HEK293 (cell line): ENCODE data around the gene RAD9B.
A peak's percentile ranks its signal among the peaks of the same experiment; 100 is the strongest.

ENCODE experiments used
- CTCF ChIA-PET: fragments of 350-600 bp; formaldehyde crosslinking; extraction: SDS; loops from one replicate; lab custom pipeline; 2021; ENCODE audit warnings: antibody characterized with exemption; lab: Yijun Ruan, JAX
- POLR2A ChIA-PET: fragments of 300-600 bp; formaldehyde crosslinking; extraction: SDS; loops from one replicate; lab custom pipeline; 2020; ENCODE audit warnings: antibody characterized with exemption, inconsistent platforms; lab: Yijun Ruan, JAX
- H3K27ac ChIP-seq: fragments of 200-500 bp; sonication (Bioruptor generic); 2 replicates; pipeline ENCODE4 v1.5.1; 2014; ENCODE audit warnings: low read depth, low read length, control low read depth, inconsistent platforms; ENCODE audit errors: extremely low read depth
- H3K36me3 ChIP-seq, 2 experiments: fragments of 200-500 bp in 1 of 2; sonication (Bioruptor generic) in 1 of 2; 1 replicate in 1 of 2; 2 replicates in 1 of 2; pipeline ENCODE4 v1.5.1; 2014 to 2017; ENCODE audit warnings: inconsistent platforms in 2 of 2, low read length in 2 of 2; ENCODE audit not compliant: control insufficient read depth in 2 of 2, insufficient read depth in 1 of 2
- H3K4me1 ChIP-seq: fragments of 200-500 bp; sonication (Bioruptor generic); 2 replicates; pipeline ENCODE4 v1.5.1; 2014; ENCODE audit warnings: mild to moderate bottlenecking, low read length, inconsistent platforms; ENCODE audit not compliant: control insufficient read depth, insufficient read depth
- H3K4me3 ChIP-seq: 2 replicates; pipeline ENCODE4 v1.5.1; 2011; ENCODE audit warnings: low read depth, mild to moderate bottlenecking, control low read depth, low read length, moderate library complexity
- H3K9me3 ChIP-seq: fragments of 200-500 bp; sonication (Bioruptor generic); 2 replicates; pipeline ENCODE4 v1.5.1; 2014; ENCODE audit warnings: low read depth, low read length, inconsistent platforms; ENCODE audit not compliant: control insufficient read depth, insufficient read depth
- TCF7L2 ChIP-seq: IDR thresholded peaks from 2 replicates; pipeline ENCODE4 v1.6.1; 2011; ENCODE audit warnings: low read depth, mild to moderate bottlenecking, inconsistent platforms, low read length, moderate library complexity, borderline replicate concordance
- ZBTB6 ChIP-seq: fragments of 450-650 bp; formaldehyde crosslinking; IDR thresholded peaks from 2 replicates; pipeline ENCODE4 v1.5.1; 2017; ENCODE audit warnings: missing biosample characterization, missing genetic modification characterization
- ZFHX2 ChIP-seq: fragments of 450-650 bp; formaldehyde crosslinking; conservative IDR thresholded peaks from 2 replicates; pipeline ENCODE4 v1.5.1; 2016; ENCODE audit warnings: missing biosample characterization, missing genetic modification characterization
- ZFP37 ChIP-seq: fragments of 450-650 bp; formaldehyde crosslinking; IDR thresholded peaks from 2 replicates; pipeline ENCODE4 v1.5.1; 2016; ENCODE audit warnings: missing biosample characterization, missing genetic modification characterization
- ZFP69B ChIP-seq: fragments of 450-650 bp; formaldehyde crosslinking; IDR thresholded peaks from 2 replicates; pipeline ENCODE4 v1.5.1; 2016; ENCODE audit warnings: missing biosample characterization, missing genetic modification characterization
- ZNF16 ChIP-seq: fragments of 450-650 bp; formaldehyde crosslinking; IDR thresholded peaks from 2 replicates; pipeline ENCODE4 v1.5.1; 2016; ENCODE audit warnings: low read depth, missing biosample characterization, missing genetic modification characterization
- ZNF426 ChIP-seq: fragments of 450-650 bp; formaldehyde crosslinking; IDR thresholded peaks from 2 replicates; pipeline ENCODE4 v1.5.1; 2017; ENCODE audit warnings: missing biosample characterization, missing genetic modification characterization, mild to moderate bottlenecking, inconsistent platforms, moderate library complexity
- ZNF518A ChIP-seq: fragments of 450-650 bp; formaldehyde crosslinking; conservative IDR thresholded peaks from 2 replicates; pipeline ENCODE4 v1.5.1; 2016; ENCODE audit warnings: low read depth, missing biosample characterization, missing genetic modification characterization
- ZNF624 ChIP-seq: fragments of 450-650 bp; formaldehyde crosslinking; IDR thresholded peaks from 2 replicates; pipeline ENCODE4 v1.5.1; 2017; ENCODE audit warnings: missing biosample characterization, missing genetic modification characterization
- ZNF768 ChIP-seq: fragments of 450-650 bp; formaldehyde crosslinking; IDR thresholded peaks from 2 replicates; pipeline ENCODE4 v1.5.1; 2018; ENCODE audit warnings: missing biosample characterization, mild to moderate bottlenecking, missing genetic modification characterization
- ZSCAN18 ChIP-seq: fragments of 450-650 bp; formaldehyde crosslinking; IDR thresholded peaks from 2 replicates; pipeline ENCODE4 v1.5.1; 2016; ENCODE audit warnings: missing biosample characterization, missing genetic modification characterization
- ZSCAN30 ChIP-seq: fragments of 450-650 bp; IDR thresholded peaks from 2 replicates; pipeline ENCODE4 v1.5.1; 2018; ENCODE audit warnings: missing biosample characterization, mild to moderate bottlenecking, missing genetic modification characterization, moderate library complexity

Gene RAD9B

GRCh38 chr12:110528277-110528839 is 26.2 kb downstream of the RAD9B start (continued):
- no peak for TF ChIP-seq ZNF518A (tag by site-specific recombination)

DNA sequence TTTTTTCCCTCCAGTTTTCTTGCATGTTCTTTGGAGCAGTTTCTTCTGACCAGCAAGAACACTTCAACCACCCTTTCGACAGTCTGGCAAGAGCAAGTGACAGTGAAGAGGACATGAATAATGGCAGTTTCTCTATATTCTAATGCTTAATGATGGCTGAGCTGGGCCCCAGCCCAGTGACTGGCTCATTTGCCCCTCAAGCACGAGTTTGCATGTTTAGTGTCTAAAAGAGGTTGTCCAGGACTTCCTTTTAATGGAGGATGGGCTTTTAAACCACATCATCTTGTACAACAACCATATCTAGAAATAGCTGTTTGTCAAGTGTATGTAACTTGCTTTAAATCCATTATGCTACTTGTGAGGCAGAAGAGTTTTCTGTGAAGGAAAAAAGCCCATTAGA is 28.4 kb downstream of the RAD9B start:
- ChIA-PET POLR2A (interaction anchor here (0.6 kb wide), 1 partner anchor 244 kb away, joined by 3 read pairs; no protein-coding TSS in a partner anchor), CTCF (interaction anchor here (1.0 to 1.7 kb wide), 2 partner anchors 27 to 72 kb away, joined by 3 to 7 read pairs; no protein-coding TSS in a partner anchor)
- Histone ChIP-seq H3K9me3 (no peaks in the 10 kb centered on the region), H3K27ac (no peak overlapping the region), H3K4me3 (no peak overlapping the region), H3K4me1 (peaks cover 4% of the 10 kb centered on the region), H3K36me3 (peaks cover 0 to 15% of the 10 kb centered on the region in 2 experiments; a peak in 1 of 3 replicates)
- TF ChIP-seq ZNF426 (tag by site-specific recombination) (no peak), ZNF624 (no peak), ZFP37 (no peak), ZSCAN18 (tag by site-specific recombination) (no peak), ZFP69B (tag by site-specific recombination) (no peak), ZBTB6 (tag by site-specific recombination) (no peak), ZNF768 (tag by site-specific recombination) (no peak), ZSCAN30 (tag by site-specific recombination) (no peak), TCF7L2 (no peak)
- TF ChIP-seq, all 188 proteins: peak for 0

GRCh38 chr12:110531741-110532333 is 29.7 kb downstream of the RAD9B start:
- no peak for TF ChIP-seq ZNF16 (tag by site-specific recombination)
- TF ChIP-seq ZFHX2 (tag by site-specific recombination), result peak; percentile 33
- no peaks in the 10 kb centered on the region for H3K9me3 ChIP-seq
- H3K27ac ChIP-seq, result no peak overlapping the region
- H3K36me3 ChIP-seq, result peaks cover 7 to 28% of the 10 kb centered on the region in 2 experiments; a peak in 2 of 3 replicates
- POLR2A ChIA-PET, result no interaction called here
- H3K4me3 ChIP-seq, result no peak overlapping the region
- H3K4me1 ChIP-seq, result peaks cover 4% of the 10 kb centered on the region
- CTCF ChIA-PET, result interaction anchor here (0.6 to 2.5 kb wide), 4 partner anchors 17 to 70 kb away, joined by 3 to 9 read pairs (median 3); no protein-coding TSS in a partner anchor
